HG03095 (cell line): Measurements from ENCODE around the gene DAGLB.
"Not testable (repeated sequence)": the region's sequence is repeated elsewhere in the genome, so short reads cannot be mapped to it uniquely, and the experiment has no call there.

Source experiments
- ATAC-seq: cut with Tn5 transposase; IDR thresholded peaks from one replicate; pipeline ENCODE4 v1.9.1; 2021; ENCODE audit warnings: moderate library complexity; ENCODE audit not compliant: unreplicated experiment

DAGLB gene

DNA sequence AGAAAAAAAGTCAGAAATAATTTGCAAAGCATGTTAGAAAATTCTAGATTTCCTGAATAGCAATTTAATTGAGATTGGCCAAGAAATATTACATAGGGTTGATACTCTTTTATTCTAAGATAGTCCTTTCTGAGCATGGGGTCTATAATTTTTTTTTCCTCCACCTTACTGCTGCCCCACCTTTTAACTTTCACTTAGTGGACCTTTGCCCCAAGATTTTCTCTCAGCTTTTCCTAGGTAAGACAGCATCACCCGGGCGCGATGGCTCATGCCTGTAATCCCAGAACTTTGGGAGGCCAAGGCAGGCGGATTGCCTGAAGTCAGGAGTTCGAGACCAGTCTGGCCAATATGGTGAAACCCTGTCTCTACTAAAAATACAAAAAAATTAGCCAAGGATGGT lies 69.2 kb downstream of the DAGLB start:
- not testable (repeated sequence) for ATAC-seq

DNA sequence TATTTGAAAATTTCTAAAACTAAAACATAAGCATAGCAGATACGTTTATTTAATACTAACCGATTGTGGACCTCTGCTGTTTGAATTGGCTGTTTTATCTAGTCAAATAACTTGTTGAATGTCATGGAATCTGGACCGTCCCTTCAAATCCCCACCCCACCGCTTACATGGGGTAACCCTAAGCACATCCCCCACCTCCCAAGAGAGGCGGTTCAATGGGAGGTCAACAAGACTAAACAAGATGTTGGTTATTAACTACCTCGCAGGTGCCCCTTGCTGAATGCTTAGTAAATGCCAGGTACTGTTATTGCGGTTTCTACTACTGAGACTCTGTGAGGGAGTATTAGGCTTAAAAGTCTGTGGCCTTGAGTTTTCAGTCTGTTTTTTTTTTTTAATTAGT lies 70.9 kb downstream of the DAGLB start:
- ATAC-seq = no peak

GRCh38 chr7:6375348-6376101 lies 72.2 kb downstream of the DAGLB start:
- no peak for ATAC-seq

- no peak for ATAC-seq
These were observed 80.0 kb downstream of the DAGLB start for GRCh38 chr7:6367701-6368211.

DNA sequence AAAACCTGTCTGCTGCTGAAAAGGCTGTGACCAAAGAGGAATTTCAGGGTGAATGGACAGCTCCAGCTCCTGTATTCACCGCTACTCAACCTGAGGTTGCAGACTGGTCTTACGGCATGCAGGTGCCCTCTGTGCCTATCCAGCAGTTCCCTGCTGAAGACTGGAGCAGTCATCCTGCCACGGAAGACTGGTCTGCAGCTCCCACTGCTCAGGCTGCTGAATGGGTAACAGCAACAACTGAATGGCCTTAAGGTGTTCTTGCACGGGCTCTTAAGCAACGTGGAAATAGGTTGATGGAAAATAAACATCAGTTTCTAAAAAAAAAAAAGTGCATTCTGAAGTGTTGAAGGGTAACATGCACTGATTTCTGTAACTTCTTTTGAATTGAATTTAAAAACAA lies 82.3 kb downstream of the DAGLB start:
- no peak for ATAC-seq

DNA sequence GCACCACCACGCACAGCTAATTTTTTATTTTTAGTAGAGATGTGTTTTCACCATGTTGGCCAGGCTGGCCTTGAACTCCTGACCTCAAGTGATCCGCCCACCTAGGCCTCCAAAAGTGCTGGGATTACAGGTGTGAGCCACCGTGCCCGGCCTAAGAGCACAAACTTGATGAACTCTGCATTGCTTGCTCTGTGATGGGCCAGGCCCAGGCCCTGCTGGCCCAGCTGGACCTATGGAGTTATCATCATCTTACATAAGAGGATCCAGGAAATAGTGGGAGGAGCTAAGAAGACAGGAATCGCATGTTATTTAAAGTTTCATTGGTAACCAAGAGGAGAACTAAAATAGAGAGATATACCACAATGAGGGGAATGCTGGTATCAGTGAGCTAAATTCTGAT lies 86.9 kb downstream of the DAGLB start:
- no peak for ATAC-seq

DNA sequence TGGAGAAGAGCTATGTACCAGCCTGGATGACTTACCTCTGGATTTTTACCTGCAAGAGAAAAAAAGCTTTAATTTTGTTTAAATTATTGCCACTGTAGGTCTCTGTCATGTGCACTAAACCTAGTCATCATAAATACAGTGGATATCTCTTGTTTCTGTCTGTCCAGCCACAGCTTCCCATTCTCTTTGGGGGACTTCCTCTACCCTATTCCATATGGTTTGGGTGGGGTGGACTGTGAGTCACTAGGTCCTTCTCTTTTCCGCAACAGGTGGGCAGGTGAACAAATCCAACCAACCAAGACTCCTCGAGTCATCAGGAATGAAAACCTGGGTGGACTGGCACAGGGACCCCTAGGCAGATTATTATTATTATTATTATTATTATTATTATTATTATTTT lies 88.0 kb downstream of the DAGLB start:
- ATAC-seq = no peak
